ENCODE measurements around the gene OAS3.
"Not testable (repeated sequence)": the region's sequence is repeated elsewhere in the genome, so short reads cannot be mapped to it uniquely, and the experiment has no call there.

Gene OAS3

DNA sequence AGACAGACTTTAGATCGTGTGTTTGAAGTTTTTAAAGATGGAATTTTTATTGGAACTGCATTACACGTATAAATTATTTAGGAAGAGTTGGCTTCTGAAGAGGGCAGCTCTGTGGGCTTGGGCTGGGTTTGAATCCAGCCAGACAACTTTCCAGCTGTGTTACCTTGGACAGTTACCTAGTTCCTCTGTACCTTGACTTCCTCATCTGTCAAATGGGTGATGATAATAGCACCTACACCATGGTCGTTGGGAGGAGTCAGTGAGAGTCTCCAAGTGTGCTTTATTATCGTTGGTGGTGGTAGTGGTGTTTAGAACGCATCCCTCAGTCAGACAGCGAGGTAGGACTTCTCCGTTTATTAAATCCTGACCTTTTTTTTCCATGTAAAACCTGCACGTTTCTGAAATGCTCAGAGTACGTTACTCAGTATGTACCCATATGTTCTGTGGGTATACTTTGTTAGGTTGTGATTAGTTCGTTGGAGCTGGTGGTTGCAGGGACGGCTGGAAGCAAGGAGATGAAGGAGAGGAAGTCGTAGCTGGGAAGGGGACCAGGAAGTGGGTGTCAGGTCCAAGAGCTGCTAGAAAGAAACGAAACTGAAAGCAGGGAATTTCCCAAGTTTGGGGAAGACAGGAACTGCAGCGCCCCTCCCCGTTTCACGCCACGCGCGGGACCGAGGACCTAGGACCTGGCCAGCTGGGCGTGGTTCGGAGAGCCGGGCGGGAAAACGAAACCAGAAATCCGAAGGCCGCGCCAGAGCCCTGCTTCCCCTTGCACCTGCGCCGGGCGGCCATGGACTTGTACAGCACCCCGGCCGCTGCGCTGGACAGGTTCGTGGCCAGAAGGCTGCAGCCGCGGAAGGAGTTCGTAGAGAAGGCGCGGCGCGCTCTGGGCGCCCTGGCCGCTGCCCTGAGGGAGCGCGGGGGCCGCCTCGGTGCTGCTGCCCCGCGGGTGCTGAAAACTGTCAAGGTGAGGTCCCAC lies at the start of gene OAS3:
Gene OAS3 (plus strand): TSS at position 734 of the 979 bp plus-strand sequence. CDS start 57 bp downstream, at position 791.
- peak; percentile 80 for DNase-seq

DNA sequence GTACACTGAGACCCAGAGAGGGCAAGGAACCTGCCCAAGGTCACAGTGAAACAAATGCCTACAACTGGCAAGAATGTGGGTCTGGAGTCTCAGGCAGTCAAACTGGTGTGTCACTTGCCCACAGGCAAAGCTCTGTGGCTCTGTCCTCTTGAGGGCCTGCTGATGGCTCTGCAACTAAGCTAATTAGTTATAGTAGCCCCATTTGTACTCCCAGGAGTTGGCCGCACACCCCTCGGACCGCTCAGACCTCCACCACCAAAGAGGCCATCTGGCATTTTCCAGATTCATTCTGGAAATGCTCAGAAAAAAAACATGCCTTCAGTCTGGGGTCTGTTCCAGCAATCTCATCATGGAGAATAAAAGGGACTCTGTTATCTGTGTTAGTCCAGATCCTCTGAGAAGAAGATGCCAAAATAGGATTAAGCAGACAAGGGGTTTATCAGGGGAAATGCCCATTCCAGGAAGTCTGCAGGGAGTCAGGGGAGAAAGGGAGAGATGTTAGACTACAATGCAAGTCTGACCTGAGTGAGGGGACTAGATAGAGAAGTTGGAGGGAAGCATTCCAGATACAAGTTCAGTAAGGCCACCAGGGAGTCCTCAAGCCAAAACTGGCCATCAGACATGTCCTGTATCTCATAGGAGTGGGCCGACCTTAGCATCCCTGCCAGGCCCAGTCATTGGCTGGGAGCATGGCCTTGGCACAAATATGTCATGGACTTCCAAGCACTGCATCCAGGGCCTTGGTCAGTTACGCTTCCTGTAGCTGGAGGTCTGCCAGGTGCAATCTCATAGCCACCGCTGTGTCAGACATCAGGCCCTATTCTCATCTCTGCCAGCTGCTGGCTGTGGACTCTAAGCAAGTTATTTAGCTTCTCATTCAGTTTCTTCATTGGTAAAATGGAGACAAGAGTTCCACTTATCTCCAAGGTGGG lies 46.9 kb upstream of the OAS3 start:
- DNase-seq, result peak; percentile 64

- DNase-seq, result no peak
Measured at GRCh38 chr12:112892856-112893255, 45.4 kb upstream of the OAS3 start.

DNA sequence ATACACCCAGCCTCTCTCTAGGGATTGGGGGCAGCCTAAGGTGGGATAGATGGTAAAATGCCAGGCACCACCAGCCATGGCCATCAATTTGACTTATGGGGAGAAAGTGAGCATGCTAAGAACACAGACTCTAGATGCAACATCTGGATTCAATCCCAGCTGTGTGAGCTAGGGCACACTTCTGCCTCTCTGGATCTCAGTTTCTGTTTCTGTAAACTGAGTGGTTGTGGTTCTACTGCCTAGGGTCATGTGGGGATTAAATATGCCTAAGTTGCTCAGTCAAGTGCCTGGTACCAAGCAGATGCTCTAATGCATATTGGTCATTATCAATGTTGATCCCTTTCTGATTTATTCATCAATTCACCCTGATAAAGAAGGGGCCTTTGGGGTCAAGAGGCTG lies 44.1 kb upstream of the OAS3 start:
- no peak for DNase-seq

DNA sequence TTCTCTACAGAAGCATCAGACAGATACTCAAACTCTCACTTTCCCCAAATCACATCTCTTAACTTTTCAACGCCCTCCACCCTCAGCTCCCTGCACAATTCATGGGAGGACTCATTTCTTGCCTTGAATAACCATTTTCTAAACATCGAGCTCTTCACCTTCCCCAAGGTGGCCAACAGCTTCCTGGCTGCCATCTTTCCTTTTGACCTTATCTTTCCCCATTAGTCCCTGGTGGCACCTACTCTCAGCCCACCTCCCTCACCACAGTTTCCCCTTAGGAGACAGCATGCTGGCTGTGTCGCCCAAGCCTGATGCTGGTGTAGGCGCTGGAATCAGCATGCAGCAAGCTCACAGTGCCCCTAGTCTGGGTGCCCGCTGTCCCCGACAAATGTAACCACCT lies 39.9 kb upstream of the OAS3 start:
- DNase-seq, result no peak

DNA sequence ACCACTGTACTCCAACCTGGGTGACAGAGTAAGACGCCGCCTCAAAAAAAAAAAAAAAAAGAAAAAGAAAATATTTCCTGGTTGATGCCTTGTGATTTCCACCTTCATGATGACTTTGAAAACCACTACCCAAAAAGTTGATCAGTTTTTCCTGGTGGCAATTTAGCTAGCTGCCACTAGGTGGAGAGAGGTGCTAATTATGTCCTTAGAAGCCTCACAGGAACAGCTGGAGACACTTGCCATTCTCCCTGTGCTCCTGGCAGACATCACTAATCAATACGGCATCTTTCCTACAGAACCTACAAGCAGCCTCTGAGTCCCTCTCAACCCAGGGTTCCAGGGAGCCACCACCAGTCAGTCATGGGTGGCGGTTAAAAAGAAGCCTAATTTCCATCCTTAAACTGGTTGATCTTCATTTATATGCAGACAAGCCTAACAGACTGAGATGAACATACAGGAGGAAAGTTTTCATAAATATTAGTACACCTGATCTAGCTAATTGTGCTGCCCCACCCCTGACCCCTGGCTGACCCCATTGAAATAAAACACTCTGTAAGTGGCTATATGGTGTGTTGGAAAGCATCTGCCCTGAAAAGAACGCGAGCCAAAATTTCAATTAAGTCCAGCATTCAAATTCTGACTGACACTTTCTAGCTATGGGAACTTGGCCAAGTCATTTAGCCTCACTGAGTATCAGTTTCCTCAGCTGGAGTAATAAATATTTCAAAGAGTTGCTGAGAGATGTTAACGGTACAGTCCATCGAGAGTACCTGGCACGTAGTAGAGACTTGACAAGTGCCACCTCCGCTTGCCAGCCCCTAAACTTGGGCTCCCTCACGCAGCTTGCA lies 37.8 kb upstream of the OAS3 start:
- peak; percentile 76 for DNase-seq

- peak; percentile 14 for DNase-seq
Measured at GRCh38 chr12:112901271-112901670, 37.0 kb upstream of the OAS3 start.

GRCh38 chr12:112904571-112904970 lies 33.7 kb upstream of the OAS3 start:
- no peak for DNase-seq

- no peak for DNase-seq
Measured at GRCh38 chr12:112905451-112906089, 32.7 kb upstream of the OAS3 start.

DNA sequence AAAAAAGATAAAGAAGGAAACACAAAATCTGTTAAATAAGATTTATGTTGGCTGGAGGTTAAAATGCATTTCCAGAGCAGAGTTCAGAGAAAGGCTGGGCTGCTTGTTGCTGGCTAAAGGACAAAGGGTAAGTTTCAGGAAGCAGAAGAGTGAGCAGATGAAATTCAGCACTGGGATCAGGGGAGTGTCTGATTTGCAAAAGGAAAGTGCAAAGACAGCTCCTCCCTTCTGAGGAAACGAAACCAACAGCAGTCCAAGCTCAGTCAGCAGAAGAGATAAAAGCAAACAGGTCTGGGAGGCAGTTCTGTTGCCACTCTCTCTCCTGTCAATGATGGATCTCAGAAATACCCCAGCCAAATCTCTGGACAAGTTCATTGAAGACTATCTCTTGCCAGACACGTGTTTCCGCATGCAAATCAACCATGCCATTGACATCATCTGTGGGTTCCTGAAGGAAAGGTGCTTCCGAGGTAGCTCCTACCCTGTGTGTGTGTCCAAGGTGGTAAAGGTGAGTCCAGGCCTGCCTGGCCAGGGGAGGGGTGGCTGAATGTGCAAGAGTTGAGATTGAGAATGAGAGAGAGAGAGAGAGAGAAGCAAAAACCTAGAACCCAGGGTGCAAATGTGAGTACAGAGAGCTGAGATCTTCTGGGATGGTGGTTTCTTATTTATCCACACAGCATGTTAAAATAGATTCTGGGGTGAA lies 31.4 kb upstream of the OAS3 start, which contains the start of gene OAS1:
Gene OAS1 (plus strand): TSS at position 251 of the 703 bp plus-strand sequence. CDS start 78 bp downstream, at position 329.
- DNase-seq, result peak; percentile 41

DNA sequence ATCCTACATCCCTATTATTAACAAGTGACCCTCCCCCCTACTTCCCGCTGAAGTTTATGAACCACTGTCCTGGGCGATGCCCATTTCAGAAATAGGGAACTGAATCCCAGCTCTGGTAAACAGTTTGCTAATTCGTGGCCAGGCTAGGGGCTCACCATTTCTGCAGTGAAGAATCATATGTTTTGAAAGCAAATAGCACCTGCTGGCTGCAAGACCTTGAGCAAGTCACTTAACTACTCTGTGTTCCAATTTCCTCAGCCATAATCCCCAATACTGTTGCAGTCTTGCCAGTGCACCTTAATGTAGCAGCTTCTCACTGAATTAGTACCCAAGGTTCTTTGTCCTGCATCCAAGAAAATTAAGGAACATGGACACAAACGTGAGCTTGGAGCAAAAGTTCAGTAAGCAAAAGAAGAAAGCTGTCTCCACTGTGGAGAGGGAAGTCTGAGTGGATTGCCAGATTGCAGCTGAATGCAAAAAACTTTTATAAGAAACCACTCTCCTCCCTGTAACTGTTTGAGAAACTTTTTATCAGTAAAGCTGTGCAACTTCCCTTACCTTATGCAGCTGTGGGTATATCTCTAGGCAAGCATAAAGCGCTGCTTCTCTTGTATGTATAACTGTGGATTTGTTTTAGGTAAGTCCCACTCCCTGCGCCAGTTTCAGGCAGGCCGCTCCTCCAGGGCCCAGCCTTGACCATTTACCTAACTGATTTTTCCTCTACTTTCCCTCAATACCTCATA lies 30.7 kb upstream of the OAS3 start:
- no peak for DNase-seq

GRCh38 chr12:112908548-112908947 lies 29.7 kb upstream of the OAS3 start:
- no peak for DNase-seq

- DNase-seq, result no peak
Measured at GRCh38 chr12:112909693-112910092, 28.6 kb upstream of the OAS3 start.

DNA sequence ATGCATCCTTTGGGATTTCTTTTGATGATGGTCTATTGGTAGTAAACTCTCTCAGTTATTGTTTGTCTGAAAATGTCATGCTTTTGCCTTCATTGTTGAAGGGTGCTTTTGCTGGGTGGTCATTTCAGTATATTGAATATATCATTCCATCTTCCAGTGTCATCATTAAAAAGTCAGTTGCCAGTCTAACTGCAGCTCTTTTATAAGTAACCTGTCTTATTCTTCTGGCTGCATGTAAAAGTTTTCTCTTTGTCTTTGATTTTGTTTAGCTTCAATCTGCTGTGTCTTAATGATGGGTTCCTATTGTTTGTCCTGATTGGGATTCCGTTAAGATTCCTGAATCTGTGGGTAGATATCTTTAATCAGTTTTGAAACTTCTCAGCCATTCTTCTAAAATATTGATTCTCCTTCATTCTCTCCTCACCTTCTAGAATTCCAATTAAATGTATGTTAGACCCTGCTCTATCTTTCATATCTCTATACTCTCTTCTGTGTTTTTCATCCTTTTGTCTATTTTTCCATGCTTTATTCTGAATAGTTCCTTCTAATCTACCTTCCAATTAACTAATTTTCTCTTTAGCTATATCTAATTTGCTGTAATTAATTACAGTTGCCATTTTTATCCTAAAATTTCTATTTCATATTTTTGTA lies 25.1 kb upstream of the OAS3 start:
- DNase-seq, result no peak

GRCh38 chr12:112913888-112914287 lies 24.4 kb upstream of the OAS3 start:
- not testable (repeated sequence) for DNase-seq

DNA sequence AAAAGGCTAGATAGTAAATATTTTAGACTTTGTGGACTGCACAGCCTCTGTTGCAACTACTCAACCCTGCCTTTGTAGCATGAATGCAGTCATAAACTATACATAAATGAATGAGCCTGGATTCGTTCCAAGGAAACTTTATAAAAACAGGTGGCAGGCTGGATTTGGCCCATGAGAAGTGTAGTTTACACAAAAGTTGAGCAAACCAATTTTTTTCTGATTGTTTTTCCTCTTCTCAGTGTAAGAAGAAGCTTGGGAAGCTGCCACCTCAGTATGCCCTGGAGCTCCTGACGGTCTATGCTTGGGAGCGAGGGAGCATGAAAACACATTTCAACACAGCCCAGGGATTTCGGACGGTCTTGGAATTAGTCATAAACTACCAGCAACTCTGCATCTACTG lies 22.0 kb upstream of the OAS3 start:
- no peak for DNase-seq

DNA sequence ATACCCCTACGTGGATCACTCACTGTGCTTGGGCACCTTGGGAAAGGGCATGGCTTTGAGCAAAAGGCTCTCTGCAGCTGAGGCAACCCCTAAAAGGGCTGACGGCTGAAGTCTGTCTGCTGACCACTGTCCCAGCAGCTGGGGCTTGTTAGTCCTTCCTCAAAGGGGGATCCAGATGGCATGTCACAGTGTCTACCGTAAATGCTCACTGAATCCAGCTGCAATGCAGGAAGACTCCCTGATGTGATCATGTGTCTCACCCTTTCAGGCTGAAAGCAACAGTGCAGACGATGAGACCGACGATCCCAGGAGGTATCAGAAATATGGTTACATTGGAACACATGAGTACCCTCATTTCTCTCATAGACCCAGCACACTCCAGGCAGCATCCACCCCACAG lies 19.2 kb upstream of the OAS3 start:
- DNase-seq, result no peak

DNA sequence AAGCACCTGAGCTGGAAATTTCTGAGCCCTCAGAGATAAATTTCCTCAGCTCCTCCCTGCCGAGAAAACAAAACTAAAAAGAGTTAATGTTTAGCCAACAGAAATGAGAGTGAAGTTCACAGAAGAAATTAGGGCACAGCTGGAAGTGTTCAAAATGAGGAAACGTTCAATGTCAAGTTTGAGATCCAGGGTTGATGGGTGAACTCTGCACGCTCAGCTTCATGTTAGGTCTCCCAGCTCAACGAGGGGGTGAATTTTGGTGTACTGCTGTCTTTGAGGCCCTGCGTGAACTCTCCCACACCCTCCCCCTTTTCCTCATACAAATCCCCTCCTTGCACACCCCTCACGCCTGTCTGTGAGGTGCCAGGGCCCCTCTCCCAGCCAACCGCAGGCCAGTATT lies 13.3 kb upstream of the OAS3 start:
- DNase-seq, result no peak

- DNase-seq, result not testable (repeated sequence)
Measured at GRCh38 chr12:112926416-112927033, 11.7 kb upstream of the OAS3 start.
